Measurements from ENCODE around the gene NEU1. TPM values are rescaled to one million over a fixed set of nuclear protein-coding genes. Genes with fewer than 3 reads are reported as not detected.

NEU1 gene
- total and polyA plus RNA-seq, 2 of the 8 experiments (the other 6 are each of a cell fraction or from before 2014, with no cell fraction given) = 41.2 to 72.1 TPM

DNA sequence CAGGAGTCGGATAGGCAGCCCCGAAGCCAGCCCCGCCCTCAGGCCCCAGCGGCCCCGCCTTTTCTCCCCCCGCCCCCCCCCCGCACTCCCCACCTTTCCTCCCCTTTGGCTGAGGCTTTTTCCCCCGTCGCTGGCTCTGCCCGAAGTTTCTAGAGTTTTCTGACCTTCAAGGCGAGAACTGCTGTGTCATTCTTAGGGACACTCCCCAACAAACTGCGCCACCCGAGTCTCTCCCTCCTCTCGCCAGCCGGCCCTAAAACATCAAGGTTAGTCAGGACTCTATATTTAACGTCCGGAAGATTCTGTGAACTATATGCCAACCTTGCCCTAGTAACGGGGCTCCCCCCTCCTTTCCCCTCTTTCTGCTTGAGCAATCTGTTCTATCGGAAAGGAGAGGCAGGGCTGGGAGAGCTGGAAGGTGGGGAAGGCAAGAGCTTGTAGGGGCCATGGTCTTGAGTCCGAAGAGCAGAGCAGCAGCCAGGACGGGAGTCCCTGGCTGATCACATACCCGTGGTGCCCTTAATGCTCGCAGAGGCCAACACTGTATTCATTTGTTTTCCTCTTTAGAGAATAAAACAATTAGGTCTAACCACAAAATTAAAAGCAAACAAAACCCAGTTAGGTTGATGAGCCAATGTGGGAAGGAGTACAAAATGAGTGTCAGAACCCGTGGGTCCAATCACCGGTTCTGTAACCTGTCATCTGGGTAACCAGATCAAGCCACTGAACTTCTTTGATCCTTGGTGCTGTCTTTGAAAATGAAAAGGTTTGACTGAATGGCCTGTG lies 40.4 kb downstream of the NEU1 start (continued):
- no peak for TF ChIP-seq CHD7 (IDR thresholded peaks at IDR 0.05; ENCODE audit: insufficient replicate concordance, low read length)
- no peak for TF ChIP-seq EP300 (IDR thresholded peaks at IDR 0.05; ENCODE audit: borderline replicate concordance in 1 of 2, low read depth in 2 of 2, low read length in 2 of 2)
- TF ChIP-seq SP2 (IDR thresholded peaks at IDR 0.05; ENCODE audit: low read length) = no peak
- no peak for TF ChIP-seq BCL11A (IDR thresholded peaks at IDR 0.05; ENCODE audit: low read depth in 2 of 2, low read length in 2 of 2)
- TF ChIP-seq ASH2L (IDR thresholded peaks at IDR 0.05; ENCODE audit: low read length) = no peak
- no peak for TF ChIP-seq GABPA (IDR thresholded peaks at IDR 0.05; ENCODE audit: borderline replicate concordance, insufficient read depth, low read length)
- no peak for TF ChIP-seq CHD2 (IDR thresholded peaks at IDR 0.05; ENCODE audit: low read length)
- no peak for TF ChIP-seq CHD1 (IDR thresholded peaks at IDR 0.05; ENCODE audit: low read depth, low read length)
- TF ChIP-seq EZH2 (IDR thresholded peaks at IDR 0.05; ENCODE audit: low read depth, low read length, severe bottlenecking) = no peak
- no peak for TF ChIP-seq RNF2 (IDR thresholded peaks at IDR 0.05; ENCODE audit: borderline replicate concordance, low read depth, low read length, missing control alignments, poor library complexity, severe bottlenecking)
